GM13976 (cell line): ENCODE results near the gene MVD.

Source experiments
- DNase-seq: peaks from one replicate; pipeline ENCODE4 v3.0.0; 2012; ENCODE audit warnings: low spot score
- CTCF ChIP-seq: IDR thresholded peaks from 2 replicates; pipeline ENCODE4 v1.5.1; 2012; ENCODE audit warnings: borderline replicate concordance, mild to moderate bottlenecking; ENCODE audit not compliant: insufficient read depth; ENCODE audit errors: extremely low read depth, missing control alignments, control extremely low read depth
- in situ Hi-C: fragments of 300-500 bp; cut with MboI; formaldehyde crosslinking; loops from one replicate; pipeline ENCODE4 v1.12.0; 2022; ENCODE audit warnings: low sequenced_read_pairs, mixed read lengths, inconsistent platforms; ENCODE audit not compliant: unreplicated experiment

Gene MVD

GRCh38 chr16:88691924-88692560 is 29.2 kb upstream of the MVD start:
- in situ Hi-C loops: no loop called here

DNA sequence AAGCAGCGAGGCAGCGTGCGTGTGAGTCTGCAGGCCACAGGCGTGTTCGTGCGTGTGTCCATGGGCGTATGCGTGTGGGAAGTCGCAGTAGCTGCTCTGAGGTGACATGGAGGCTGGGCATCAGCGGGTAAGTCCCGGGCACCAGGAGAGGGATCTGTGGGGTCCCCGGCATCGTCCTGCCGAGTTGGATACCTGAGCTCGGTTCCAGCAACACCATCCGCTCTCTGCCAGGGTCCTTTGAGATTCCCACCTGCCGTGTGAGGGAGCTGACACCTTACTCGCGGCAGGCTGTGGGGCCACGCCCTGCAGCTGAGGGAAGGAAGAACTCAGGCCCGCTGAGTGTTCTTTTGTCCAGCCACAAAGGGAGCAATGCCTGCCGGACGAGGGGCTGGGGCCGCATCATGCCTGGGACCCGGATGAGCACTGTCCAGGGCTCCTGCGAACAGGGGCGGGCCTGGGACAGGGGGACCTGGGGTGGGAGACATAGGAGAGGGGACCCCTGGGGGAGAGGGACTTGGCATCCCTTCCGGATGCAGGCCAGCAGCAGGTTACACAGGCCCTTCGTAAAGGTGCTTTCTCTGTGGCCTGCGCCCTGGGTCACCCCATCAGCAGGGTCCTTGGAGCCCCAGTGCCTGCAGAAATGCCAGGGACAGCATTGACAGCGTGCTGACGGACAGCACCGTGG is 28.4 kb upstream of the MVD start:
- TF ChIP-seq CTCF: no peak
- in situ Hi-C loops: no loop called here
- no peak for DNase-seq

More at GRCh38 chr16:88691924-88692560, 29.2 kb upstream of the MVD start:
- DNase-seq: no peak
- no peak for TF ChIP-seq CTCF

DNA sequence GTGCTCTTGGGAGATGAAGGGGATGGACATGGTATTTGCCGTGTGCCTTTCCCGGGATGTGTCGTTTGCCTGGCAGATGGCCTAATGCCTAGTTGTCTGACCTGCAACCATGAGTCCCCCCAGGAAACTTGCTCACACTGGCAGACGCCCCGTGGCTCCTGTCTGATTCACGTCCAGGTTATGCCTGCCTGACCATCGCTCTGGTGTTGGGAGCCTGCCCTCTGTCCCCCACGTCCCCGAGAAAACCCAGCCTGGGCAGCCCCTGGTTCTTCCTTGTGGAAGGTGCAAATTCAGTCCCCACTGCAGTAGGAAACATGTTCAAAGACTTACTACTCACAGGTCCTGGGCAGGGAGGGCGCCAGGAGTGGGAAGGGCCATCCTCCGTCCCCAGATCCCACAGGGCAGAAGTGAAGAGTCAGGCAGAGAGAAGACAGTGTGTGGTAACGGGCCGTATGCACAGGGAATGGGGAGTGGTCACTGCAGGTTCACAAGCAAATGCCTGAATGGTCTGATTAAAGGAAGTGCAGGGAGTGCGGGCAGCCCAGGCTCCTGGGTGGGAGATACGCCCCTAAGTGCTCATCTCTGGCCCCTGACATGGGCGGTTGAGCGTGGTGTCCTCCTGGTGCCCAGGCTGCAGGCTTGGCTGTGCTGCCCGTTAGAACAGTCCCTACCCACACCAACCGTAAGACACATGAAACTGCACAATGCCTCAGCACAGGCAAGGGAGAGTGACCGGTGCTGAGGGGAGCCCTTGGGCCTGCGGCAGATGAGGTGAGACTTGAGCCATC is 27.6 kb upstream of the MVD start:
- no peak for DNase-seq
- TF ChIP-seq CTCF: no peak

GRCh38 chr16:88688013-88688778 is 25.3 kb upstream of the MVD start:
- in situ Hi-C loops: no loop called here
- DNase-seq: no peak
- no peak for TF ChIP-seq CTCF

More for the DNA sequence above, 27.6 kb upstream of the MVD start:
- in situ Hi-C loops: no loop called here

GRCh38 chr16:88687676-88688012 is 24.8 kb upstream of the MVD start:
- in situ Hi-C loops: no loop called here
- DNase-seq: no peak
- TF ChIP-seq CTCF: no peak

DNA sequence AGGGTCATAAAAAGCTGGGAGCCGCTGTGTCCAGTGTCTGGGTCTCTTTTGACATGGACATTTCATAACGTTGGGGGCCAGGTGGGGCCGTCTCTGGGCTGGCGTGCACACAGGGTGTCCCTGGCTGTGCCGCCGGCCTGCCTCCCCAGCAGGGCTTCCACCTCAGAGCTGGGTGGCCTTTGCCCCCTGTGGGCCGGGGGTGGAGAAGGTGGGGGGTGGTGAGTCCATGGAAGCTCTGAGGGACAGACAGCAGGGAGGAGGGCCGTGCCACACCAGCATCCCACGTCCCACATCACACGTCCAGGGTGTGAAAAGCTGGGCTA is 24.3 kb upstream of the MVD start:
- no peak for TF ChIP-seq CTCF
- no peak for DNase-seq
- in situ Hi-C loops: no loop called here
